CD4-positive, alpha-beta T cell treated with Interleukin-1 beta for 1 hour (primary cell): ENCODE data around the gene RAET1E.
A peak's percentile ranks its signal among the peaks of the same experiment; 100 is the strongest.
"Not testable (repeated sequence)": the region's sequence is repeated elsewhere in the genome, so short reads cannot be mapped to it uniquely, and the experiment has no call there.

Experiments
- DNase-seq, 2 donors: peaks; one replicate each; pipeline ENCODE4 v3.0.0-alpha.2; 2020 to 2022

RAET1E gene

DNA sequence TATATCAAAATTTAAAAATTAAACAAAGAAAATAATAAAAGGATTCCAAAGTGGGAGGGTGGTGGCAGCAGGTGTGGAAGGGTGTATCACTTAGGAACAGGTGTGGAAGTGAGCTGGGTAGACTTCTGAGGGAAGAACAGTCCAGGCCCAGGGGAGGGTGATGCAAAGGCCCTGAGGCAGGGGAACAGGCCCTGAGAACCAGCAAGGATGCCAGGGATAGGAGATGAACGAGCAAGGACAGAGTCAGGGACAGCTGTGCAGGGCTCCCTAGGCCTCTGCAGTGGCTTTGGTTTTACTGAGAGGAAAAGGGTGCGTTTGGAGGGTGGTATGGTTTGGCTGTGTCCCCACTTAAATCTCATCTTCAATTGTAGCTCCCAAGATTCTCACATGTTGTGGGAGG lies 9.4 kb upstream of the RAET1E start:
- no peak for DNase-seq

- no peak for DNase-seq
Measured at GRCh38 chr6:149906405-149906804, 8.5 kb upstream of the RAET1E start.

DNA sequence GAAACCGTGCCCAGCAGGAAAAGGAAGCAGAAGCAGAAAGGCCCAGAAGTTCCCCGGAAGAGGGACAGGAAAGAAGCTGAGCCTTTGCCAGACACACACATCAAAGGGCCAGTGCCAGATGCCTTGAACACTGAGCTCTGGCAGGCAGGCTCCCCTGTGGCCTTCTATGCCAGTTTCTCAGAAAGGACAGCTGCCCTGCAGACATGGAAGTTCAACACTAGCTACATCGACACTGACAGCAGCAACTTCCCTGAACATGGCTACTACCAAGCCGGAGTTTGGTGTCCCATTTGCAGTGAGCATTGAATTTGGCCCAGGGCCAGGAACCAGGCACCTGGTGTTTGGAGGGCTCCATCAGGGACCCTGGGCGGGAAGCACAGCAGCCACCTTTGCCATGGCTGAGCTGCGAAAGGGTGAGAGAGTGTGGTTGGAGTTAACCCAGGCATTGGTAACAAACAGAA lies 8.0 kb upstream of the RAET1E start:
- no peak for DNase-seq

DNA sequence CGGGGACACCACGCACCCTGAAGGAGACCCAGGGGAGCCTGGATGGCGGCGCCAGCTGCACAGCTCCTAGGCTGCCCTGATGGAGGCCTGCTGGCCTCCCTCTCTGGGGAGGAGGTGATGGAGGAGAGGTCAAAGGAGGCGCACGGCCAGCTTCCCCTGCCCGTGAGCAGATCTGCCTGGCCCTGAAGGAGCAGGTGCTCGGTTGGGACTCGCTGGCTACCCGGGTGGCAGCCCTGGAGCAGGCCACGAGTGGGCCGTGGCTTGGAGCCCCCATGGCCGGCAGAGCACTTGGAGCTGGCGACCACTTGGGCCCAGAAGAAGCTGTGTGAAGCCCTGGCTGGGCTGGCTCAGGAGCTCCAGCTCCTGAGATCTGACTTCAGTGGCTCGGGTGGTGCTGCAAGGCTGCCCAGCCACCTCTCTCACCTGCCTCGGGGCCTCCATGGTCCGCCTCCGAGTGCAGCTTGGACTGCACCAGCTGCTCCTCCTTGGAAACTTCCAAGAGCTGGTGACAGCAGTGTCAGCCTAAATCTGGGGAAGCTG lies 7.5 kb upstream of the RAET1E start:
- no peak for DNase-seq

DNA sequence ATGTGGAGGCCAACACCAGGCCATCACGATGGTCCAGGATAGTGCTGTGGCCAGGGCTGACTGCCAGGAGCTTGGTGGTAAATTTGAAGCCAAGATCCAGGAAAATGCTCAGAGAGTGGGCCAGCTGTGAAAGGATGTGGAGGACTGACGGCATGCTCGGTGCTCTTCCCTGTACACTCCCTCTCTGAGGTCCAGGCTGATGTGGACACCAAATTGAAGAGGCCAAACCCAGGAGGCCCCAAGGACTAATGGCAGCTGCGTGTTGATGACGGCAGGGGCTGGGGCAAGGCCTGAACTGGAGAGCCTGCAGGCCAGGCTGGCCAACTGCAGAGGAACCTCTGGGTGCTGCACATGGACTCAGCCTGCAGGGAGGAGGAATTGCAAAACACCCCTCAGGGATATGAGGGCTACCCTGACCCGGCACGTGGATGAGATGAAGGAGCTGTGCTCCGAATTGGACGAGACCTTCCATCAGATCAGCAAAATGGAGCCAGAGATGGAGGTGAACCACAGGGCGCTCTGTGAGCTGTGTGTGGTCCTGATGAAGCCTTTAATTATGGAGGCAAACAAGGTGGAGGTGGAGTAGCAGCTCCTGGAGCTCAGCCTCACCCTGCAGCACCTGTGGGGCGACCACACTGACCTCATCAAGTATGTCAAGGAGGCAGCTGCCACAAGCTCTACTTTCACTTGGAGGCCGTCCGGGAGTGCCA lies 6.9 kb upstream of the RAET1E start:
- DNase-seq: no peak

- DNase-seq: no peak
Measured at GRCh38 chr6:149903938-149904611, 6.2 kb upstream of the RAET1E start.

DNA sequence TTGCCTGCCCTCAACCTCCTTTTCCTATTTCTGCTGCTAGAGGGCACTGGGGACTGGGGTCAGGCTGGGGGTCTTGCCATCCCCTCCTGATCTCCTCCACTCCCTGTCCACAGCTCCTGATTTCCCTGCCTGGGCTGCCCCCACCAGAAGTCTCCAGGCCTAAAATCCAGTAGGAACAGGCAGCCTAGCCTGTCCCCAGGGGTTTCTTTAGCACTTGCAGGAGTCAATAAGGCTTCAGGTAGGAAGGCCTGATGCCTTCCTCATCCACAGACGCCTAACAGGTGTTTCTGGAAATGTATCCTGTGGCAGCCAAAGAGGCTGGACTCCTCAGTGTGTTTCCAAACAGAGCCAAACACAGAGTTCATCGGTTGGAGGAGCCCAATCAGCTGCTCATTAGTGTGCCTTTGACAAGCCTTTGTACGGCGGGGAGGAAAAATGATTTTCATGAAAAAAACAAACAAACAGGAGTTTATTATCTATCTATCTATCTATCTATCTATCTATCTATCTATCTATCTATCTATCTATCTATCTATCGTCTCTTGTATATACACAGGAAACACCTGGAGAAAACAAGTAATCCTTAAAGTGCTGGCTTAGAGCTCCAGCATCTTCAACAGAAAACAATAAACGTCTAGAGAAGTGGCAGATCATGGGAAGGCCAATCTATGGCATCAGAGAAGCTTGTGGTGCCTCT lies 3.7 kb upstream of the RAET1E start:
- DNase-seq: no peak

- no peak for DNase-seq
Measured at GRCh38 chr6:149900620-149901443, 2.9 kb upstream of the RAET1E start.

DNA sequence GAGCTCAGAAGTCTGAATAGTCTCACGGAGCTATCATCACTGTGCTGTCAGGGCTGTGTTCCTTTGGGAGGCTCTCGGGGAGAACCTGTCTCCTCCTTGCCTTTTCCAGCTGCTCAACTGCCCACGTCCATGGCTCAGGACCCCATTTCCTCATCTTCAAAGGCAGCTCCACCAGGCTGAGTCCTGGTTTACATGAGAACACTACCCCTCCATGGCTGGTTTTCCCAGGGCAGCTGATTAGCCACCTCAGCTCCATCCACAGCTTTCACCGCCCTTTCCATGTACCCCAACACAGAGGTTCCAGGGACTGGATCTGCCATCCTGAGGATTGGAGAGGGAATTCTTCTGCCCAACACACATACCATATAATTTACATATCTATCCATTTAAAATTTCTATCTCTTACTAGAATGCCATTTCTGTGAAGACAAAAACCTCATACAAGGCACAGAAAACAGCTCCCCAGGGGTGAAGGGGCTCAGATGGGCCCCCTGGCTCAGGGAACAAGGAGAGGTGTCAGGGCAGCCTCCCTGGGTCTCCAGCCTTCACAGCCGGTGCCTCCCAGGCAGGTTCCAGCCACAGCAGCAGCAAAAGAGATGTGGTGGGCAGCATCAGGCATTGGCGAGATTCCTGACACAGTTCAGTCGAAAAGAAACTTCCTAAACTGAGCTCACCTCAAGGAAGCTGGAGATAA lies 2.2 kb upstream of the RAET1E start:
- no peak for DNase-seq

DNA sequence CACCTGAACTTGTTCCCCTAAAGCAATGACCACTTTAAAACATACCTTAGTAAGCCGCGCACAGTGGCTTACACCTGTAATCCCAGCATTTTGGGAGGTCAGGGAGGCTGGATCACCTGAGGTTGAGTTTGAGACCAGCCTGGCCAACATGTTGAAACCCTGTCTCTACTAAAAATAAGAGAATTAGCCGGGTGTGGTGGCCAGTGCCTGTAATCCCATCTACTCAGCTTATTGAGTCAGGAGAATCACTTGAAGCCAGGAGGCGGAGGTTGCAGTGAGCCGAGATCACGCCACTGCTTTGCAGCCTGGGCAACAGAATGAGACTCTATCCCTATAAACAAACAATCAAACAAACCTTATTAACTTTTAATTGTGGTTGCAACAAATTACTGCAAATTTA lies 1.6 kb upstream of the RAET1E start:
- DNase-seq: no peak

DNA sequence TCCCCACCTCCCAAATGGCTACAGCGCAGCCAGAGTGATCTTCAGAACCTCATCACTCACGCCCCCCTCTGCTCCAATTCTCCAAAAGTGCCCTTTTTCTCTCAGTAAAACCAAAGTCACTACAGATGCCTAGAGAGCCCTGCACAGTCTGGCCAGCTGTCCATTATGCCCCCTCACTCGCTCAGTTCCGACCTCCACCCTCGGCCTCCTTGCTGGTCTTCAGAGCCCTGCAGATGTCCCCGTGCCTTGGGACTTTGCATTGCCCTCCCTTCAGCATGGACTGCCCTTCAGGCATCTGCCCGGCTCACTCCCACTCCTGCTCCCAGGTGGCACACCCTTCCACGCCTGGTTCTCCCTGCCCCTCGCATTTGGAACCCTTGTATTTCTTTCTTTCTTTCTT lies 1.1 kb upstream of the RAET1E start:
- DNase-seq: no peak

- DNase-seq: no peak
Measured at GRCh38 chr6:149897015-149897697, 757 bp downstream of the RAET1E start.

- no peak for DNase-seq
Measured at GRCh38 chr6:149896491-149896890, 1.4 kb downstream of the RAET1E start.

DNA sequence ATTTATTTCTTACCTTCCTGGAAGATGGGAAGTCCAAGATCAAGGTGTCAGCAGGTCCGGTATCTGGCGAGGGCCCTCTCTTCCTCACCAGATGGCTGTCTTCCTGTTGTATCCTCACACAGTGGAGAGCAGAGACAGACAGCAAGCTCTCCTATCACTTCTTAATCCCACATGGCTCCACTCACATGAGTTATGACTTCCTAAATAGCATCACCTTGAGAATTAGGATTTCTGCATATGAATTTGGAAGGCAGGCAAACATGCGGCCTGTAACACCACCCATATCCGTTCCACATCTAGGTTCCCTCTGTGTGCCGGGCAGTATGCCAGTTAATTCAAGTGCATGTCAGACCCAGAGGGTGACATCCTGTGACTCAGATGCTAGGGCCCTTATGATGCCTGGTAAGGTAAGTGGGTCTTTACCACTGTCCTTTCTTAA lies 2.1 kb downstream of the RAET1E start:
- DNase-seq: peak; percentile 14 to 33

- no peak for DNase-seq
Measured at GRCh38 chr6:149895048-149895590, 2.8 kb downstream of the RAET1E start.

- not testable (repeated sequence) for DNase-seq
Measured at GRCh38 chr6:149891864-149892263, 6.0 kb downstream of the RAET1E start.

- no peak for DNase-seq
Measured at GRCh38 chr6:149891259-149891658, 6.7 kb downstream of the RAET1E start.

- no peak for DNase-seq
Measured at GRCh38 chr6:149890629-149891045, 7.3 kb downstream of the RAET1E start.

GRCh38 chr6:149889326-149889725 lies 8.6 kb downstream of the RAET1E start:
- no peak for DNase-seq

DNA sequence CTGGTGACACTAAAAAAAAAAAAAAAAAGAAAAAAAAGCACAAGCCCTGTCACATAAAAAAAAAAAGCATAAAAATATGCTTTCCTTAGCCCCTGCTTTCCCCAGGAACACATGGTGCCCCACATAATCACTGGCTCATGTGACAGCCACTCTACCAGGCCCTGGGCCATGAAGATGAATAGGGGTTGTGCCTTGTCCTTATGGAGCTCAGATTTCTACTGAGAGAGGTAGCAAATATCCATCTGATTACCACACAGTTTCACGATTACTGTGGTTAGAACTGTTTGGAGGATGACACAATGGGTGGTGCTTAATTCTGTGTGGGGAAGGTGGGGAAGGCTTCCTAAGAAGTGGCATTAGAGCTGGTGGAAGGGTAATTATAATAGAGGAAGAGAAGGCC lies 9.3 kb downstream of the RAET1E start:
- DNase-seq: no peak

DNA sequence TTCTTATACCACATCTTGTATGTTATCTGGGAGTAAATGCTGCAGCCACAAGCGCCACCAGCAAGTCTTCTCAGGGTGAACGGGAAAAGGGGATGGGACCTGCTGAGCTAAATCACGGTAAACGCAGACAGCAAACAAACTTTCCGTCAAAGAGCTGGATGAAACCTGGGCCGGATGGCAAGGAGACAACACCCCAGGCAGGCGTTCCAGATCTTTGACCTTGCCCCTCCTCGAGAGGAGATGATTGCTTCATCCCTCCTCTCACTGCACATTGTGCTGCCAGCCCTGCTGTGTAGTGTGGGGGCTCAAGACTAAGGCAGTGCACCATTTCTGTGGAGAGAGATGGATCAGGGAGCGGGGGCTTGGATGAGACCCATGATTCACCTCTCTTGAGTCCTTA lies 9.8 kb downstream of the RAET1E start:
- DNase-seq: no peak
